Neural progenitor cell (in vitro differentiated cells): Measurements from ENCODE around the gene LONRF2. TPM values are rescaled to one million over a fixed set of nuclear protein-coding genes. Genes with fewer than 3 reads are reported as not detected.

Experiments used
- DNase-seq: peaks from one replicate; pipeline ENCODE4 v3.0.0-alpha.2; 2016; ENCODE audit warnings: low spot score
- H2AFZ ChIP-seq: fragments of 200-600 bp; sonication (generic); replicated peaks from 2 replicates; pipeline ENCODE4 v1.6.1; 2016; ENCODE audit warnings: antibody characterized with exemption
- H3F3A ChIP-seq: fragments of 200-600 bp; sonication (generic); 2 replicates; pipeline ENCODE4 v1.6.1; 2016; ENCODE audit warnings: antibody characterized with exemption, low read depth
- H3K27ac ChIP-seq: fragments of 200-600 bp; sonication (generic); 2 replicates; pipeline ENCODE4 v1.5.1; 2016; ENCODE audit warnings: mild to moderate bottlenecking
- H3K27me3 ChIP-seq: fragments of 200-600 bp; sonication (generic); 2 replicates; pipeline ENCODE4 v1.6.1; 2016; ENCODE audit warnings: mild to moderate bottlenecking, moderate library complexity
- H3K36me3 ChIP-seq: fragments of 200-600 bp; sonication (generic); 2 replicates; pipeline ENCODE4 v1.5.1; 2016
- H3K4me1 ChIP-seq: fragments of 200-600 bp; sonication (generic); 2 replicates; pipeline ENCODE4 v1.6.1; 2016; ENCODE audit warnings: mixed run types
- H3K4me2 ChIP-seq: fragments of 200-600 bp; sonication (generic); 2 replicates; pipeline ENCODE4 v1.6.1; 2016
- H3K4me3 ChIP-seq: fragments of 200-600 bp; sonication (generic); 2 replicates; pipeline ENCODE4 v1.5.1; 2016
- H3K79me2 ChIP-seq: fragments of 200-600 bp; sonication (generic); 2 replicates; pipeline ENCODE4 v1.6.1; 2016; ENCODE audit warnings: low read depth
- H3K9ac ChIP-seq: fragments of 200-600 bp; sonication (generic); 2 replicates; pipeline ENCODE4 v1.6.1; 2016
- H3K9me3 ChIP-seq: fragments of 200-600 bp; sonication (generic); 2 replicates; pipeline ENCODE4 v1.5.1; 2016; ENCODE audit warnings: low read depth
- H4K20me1 ChIP-seq: fragments of 200-600 bp; sonication (generic); 2 replicates; pipeline ENCODE4 v1.6.1; 2016; ENCODE audit warnings: low read depth
- H3K27ac Mint-ChIP-seq: 3 replicates; pipeline ENCODE4 v1.8.0; 2021; ENCODE audit warnings: mixed read lengths
- H3K27me3 Mint-ChIP-seq: 2 replicates; pipeline ENCODE4 v1.8.0; 2022; ENCODE audit warnings: low read depth, mild to moderate bottlenecking, inconsistent platforms, moderate library complexity, mixed read lengths; ENCODE audit not compliant: insufficient read depth
- H3K36me3 Mint-ChIP-seq: 3 replicates; pipeline ENCODE4 v1.8.0; 2021; ENCODE audit warnings: mixed read lengths
- H3K4me1 Mint-ChIP-seq: 3 replicates; pipeline ENCODE4 v1.8.0; 2021; ENCODE audit warnings: mixed read lengths
- H3K4me3 Mint-ChIP-seq: 3 replicates; pipeline ENCODE4 v1.8.0; 2021; ENCODE audit warnings: mild to moderate bottlenecking, moderate library complexity, mixed read lengths
- H3K9me3 Mint-ChIP-seq: 3 replicates; pipeline ENCODE4 v1.8.0; 2020; ENCODE audit warnings: mixed read lengths
- EZH2 ChIP-seq: fragments of 200-600 bp; sonication (generic); IDR thresholded peaks from 2 replicates; pipeline ENCODE4 v1.6.1; 2017; ENCODE audit warnings: antibody characterized with exemption, mild to moderate bottlenecking, moderate library complexity
- EZH2phosphoT487 ChIP-seq: fragments of 200-600 bp; sonication (generic); IDR thresholded peaks from 2 replicates; pipeline ENCODE4 v1.6.1; 2017; ENCODE audit warnings: antibody characterized with exemption
- total RNA-seq: library from RNA; depleted of rRNA; stranded (reverse); fragments of >200 nt; gene quantifications from 2 replicates; pipeline ENCODE4 v1.2.3, GENCODE V29; 2015; ENCODE audit warnings: low replicate concordance
- TF ChIP-seq, protein P1 (sequence below): fragments of 200-600 bp; sonication (generic); IDR thresholded peaks from 2 replicates; pipeline ENCODE4 v1.5.1; 2017; ENCODE audit warnings: antibody characterized with exemption, mild to moderate bottlenecking

The LONRF2 gene
- total RNA-seq, 1 donor from 2014 or later: 0.37 TPM

DNA sequence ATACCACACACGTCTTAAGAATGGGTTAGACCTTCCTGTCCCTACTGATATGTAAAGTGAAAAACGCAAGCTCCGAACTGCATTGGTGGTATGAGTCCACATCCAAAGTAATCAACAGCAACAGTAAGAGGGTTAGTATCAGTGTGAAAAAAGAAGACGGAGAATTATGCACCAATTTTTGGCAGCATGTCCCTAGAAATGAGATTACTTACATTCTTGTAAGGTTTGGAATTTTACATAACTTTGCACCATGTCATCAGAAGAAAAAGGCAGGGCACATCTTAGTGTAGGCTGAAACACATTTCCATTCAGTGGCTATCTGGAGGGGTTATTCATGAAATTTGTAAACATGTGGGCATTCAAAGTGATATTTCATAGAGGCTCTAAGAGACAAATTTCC, 88.2 kb downstream of the LONRF2 start:
- no peaks in the 10 kb centered on the region for H3K9me3 Mint-ChIP-seq
- Histone ChIP-seq H3F3A (peaks cover 12% of the 10 kb centered on the region), H3K9me3 (no peaks in the 10 kb centered on the region), H3K4me2 (no peak overlapping the region), H3K27ac (no peak overlapping the region), H3K4me1 (peaks cover 11% of the 10 kb centered on the region), H3K27me3 (peaks cover 10% of the 10 kb centered on the region), H3K4me3 (no peak overlapping the region), H2AFZ (no peak overlapping the region), H3K36me3 (no peaks in the 10 kb centered on the region), H3K79me2 (no peaks in the 10 kb centered on the region), H4K20me1 (peaks cover 6% of the 10 kb centered on the region), H3K9ac (no peak overlapping the region)
- H3K27me3 Mint-ChIP-seq: peaks cover 2% of the 10 kb centered on the region
- no peak overlapping the region for H3K27ac Mint-ChIP-seq
- TF ChIP-seq, protein P1, sequence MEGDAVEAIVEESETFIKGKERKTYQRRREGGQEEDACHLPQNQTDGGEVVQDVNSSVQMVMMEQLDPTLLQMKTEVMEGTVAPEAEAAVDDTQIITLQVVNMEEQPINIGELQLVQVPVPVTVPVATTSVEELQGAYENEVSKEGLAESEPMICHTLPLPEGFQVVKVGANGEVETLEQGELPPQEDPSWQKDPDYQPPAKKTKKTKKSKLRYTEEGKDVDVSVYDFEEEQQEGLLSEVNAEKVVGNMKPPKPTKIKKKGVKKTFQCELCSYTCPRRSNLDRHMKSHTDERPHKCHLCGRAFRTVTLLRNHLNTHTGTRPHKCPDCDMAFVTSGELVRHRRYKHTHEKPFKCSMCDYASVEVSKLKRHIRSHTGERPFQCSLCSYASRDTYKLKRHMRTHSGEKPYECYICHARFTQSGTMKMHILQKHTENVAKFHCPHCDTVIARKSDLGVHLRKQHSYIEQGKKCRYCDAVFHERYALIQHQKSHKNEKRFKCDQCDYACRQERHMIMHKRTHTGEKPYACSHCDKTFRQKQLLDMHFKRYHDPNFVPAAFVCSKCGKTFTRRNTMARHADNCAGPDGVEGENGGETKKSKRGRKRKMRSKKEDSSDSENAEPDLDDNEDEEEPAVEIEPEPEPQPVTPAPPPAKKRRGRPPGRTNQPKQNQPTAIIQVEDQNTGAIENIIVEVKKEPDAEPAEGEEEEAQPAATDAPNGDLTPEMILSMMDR: no peak
- TF ChIP-seq EZH2 (no peak), EZH2phosphoT487 (no peak)
- peaks cover 31% of the 10 kb centered on the region for H3K4me1 Mint-ChIP-seq
- H3K36me3 Mint-ChIP-seq: no peaks in the 10 kb centered on the region
- H3K4me3 Mint-ChIP-seq: no peak overlapping the region
- no peak for DNase-seq

DNA sequence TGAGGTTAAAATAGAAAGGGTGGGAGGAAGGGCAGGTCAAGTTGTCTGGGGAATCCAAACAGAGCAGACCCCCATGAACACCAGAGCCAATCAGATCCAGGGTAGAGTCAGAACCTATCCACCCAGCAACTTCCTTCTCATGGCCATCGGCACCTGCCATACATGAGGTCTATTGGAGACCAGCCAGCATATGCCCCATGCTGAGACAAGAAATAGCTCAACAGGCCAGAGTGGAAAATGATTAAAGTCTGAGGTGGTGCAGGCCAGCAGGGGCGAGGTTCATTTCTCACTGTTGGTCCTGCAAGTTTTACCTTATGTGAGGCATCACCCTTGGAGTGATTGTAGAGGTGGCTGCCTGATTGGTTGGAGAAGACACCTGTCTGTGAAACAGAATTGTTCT, 89.2 kb downstream of the LONRF2 start:
- no peak for DNase-seq
- H4K20me1 ChIP-seq: no peaks in the 10 kb centered on the region
- no peak overlapping the region for H3K9ac ChIP-seq
- H3K4me1 ChIP-seq: peaks cover under 1% of the 10 kb centered on the region
- no peak overlapping the region for H3K4me2 ChIP-seq
- peaks cover 2% of the 10 kb centered on the region for H3K27me3 Mint-ChIP-seq
- H3F3A ChIP-seq: peaks cover 2% of the 10 kb centered on the region
- no peaks in the 10 kb centered on the region for H3K36me3 Mint-ChIP-seq
- no peaks in the 10 kb centered on the region for H3K9me3 ChIP-seq
- no peak overlapping the region for H3K4me3 Mint-ChIP-seq
- H3K4me3 ChIP-seq: no peak overlapping the region
- no peak overlapping the region for H3K27ac Mint-ChIP-seq
- no peak overlapping the region for H3K27ac ChIP-seq
- no peak overlapping the region for H2AFZ ChIP-seq
- H3K9me3 Mint-ChIP-seq: no peaks in the 10 kb centered on the region
- peaks cover 21% of the 10 kb centered on the region for H3K4me1 Mint-ChIP-seq
- peaks cover 10% of the 10 kb centered on the region for H3K27me3 ChIP-seq
- H3K36me3 ChIP-seq: no peaks in the 10 kb centered on the region
- H3K79me2 ChIP-seq: no peaks in the 10 kb centered on the region
- TF ChIP-seq, protein P1: no peak
- TF ChIP-seq EZH2phosphoT487: no peak
- TF ChIP-seq EZH2: no peak

DNA sequence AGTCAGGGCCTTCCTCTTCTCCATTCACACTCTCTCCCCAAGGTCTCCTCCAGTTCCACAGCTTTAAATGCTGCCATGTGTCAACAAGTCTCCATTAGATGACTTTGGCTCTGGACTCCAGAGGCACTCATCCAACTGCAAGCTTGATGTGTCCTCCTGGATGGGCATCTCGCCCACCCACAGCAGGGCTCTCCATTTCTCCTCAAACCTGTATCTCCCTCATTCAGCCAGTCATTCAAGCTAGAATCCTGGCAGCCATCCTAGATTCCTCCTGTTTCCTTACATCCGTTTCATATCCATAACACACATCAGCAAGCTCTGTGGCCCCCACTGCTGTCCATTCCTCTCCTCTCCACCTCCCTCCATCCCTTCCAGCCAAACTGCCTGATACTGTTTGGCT, 91.5 kb downstream of the LONRF2 start:
- H3K27ac Mint-ChIP-seq: no peak overlapping the region

More for the DNA sequence above, 91.5 kb downstream of the LONRF2 start:
- no peak for DNase-seq
- no peak overlapping the region for H2AFZ ChIP-seq
- Mint-ChIP-seq H3K4me3 (no peak overlapping the region), H3K36me3 (no peaks in the 10 kb centered on the region), H3K27me3 (peaks cover 2% of the 10 kb centered on the region), H3K9me3 (no peaks in the 10 kb centered on the region), H3K4me1 (peaks cover 12% of the 10 kb centered on the region)
- no peaks in the 10 kb centered on the region for H3K4me1 ChIP-seq
- no peak overlapping the region for H3K4me3 ChIP-seq
- no peaks in the 10 kb centered on the region for H3F3A ChIP-seq
- no peak overlapping the region for H3K9ac ChIP-seq
- H3K79me2 ChIP-seq: no peaks in the 10 kb centered on the region
- TF ChIP-seq EZH2 (no peak), EZH2phosphoT487 (no peak)
- TF ChIP-seq, protein P1: no peak
- H3K4me2 ChIP-seq: no peak overlapping the region
- no peaks in the 10 kb centered on the region for H3K36me3 ChIP-seq
- H3K9me3 ChIP-seq: no peaks in the 10 kb centered on the region
- H3K27me3 ChIP-seq: no peaks in the 10 kb centered on the region
- H3K27ac ChIP-seq: no peak overlapping the region
- no peaks in the 10 kb centered on the region for H4K20me1 ChIP-seq
